Measurements from ENCODE around the gene SLCO3A1.

Gene SLCO3A1

GRCh38 chr15:92124657-92125010 is 271.1 kb downstream of the SLCO3A1 start:
- Histone ChIP-seq H4K12ac (ENCODE audit: low read depth, low read length) (no peak overlapping the region), H3K9me3 (ENCODE audit: insufficient read depth, low read depth, low read length) (peaks cover 7% of the 10 kb centered on the region), H3K79me1 (ENCODE audit: low read length) (no peaks in the 10 kb centered on the region), H3K4ac (ENCODE audit: low read depth, low read length) (no peak overlapping the region), H3K4me1 (ENCODE audit: control insufficient read depth in 1 of 2, insufficient read depth in 2 of 2, low read length in 2 of 2) (peaks cover 5 to 11% of the 10 kb centered on the region in 2 experiments), H4K8ac (ENCODE audit: low read depth, low read length) (no peak overlapping the region), H3K18ac (ENCODE audit: low read length) (no peak overlapping the region), H3K4me2 (ENCODE audit: low read length) (no peak overlapping the region), H3K27me3 (ENCODE audit: insufficient read depth, low read length) (no peaks in the 10 kb centered on the region), H3K36me3 (ENCODE audit: control insufficient read depth in 1 of 2, insufficient read depth in 2 of 2, low read length in 2 of 2) (peaks cover 0 to 2% of the 10 kb centered on the region in 2 experiments), H2AK5ac (ENCODE audit: low read length) (no peak overlapping the region), H2AFZ (ENCODE audit: insufficient read depth, low read length, poor library complexity) (no peak overlapping the region), H3K27ac (ENCODE audit: low read depth, low read length) (no peak overlapping the region), H3K79me2 (ENCODE audit: control insufficient read depth, insufficient read depth, low read length, poor library complexity) (no peaks in the 10 kb centered on the region), H3K9ac (ENCODE audit: low read length) (no peak overlapping the region), H2BK5ac (ENCODE audit: low read depth, low read length, poor library complexity) (no peak overlapping the region), H3K23ac (ENCODE audit: low read length) (no peak overlapping the region), H3K14ac (ENCODE audit: low read length) (no peak overlapping the region), H3K4me3 (ENCODE audit: low read depth, low read length) (no peak overlapping the region), H4K91ac (ENCODE audit: low read depth, low read length) (no peak overlapping the region), H2BK12ac (ENCODE audit: low read length) (no peak overlapping the region), H2BK120ac (ENCODE audit: insufficient read depth, low read length, poor library complexity) (no peak overlapping the region)
- WGBS (ENCODE audit: extremely low coverage, insufficient coverage, insufficient read length), result no CpG with 5 or more reads among the region's 3 CpGs
- DNase-seq, result no peak

GRCh38 chr15:92128788-92129187 is 275.3 kb downstream of the SLCO3A1 start:
- H3K9ac ChIP-seq (ENCODE audit: low read length), result no peak overlapping the region
- no peak overlapping the region for H4K8ac ChIP-seq (ENCODE audit: low read depth, low read length)
- no peak overlapping the region for H4K12ac ChIP-seq (ENCODE audit: low read depth, low read length)
- no peak overlapping the region for H3K14ac ChIP-seq (ENCODE audit: low read length)
- H3K27me3 ChIP-seq (ENCODE audit: insufficient read depth, low read length), result no peaks in the 10 kb centered on the region
- no peaks in the 10 kb centered on the region for H3K79me2 ChIP-seq (ENCODE audit: control insufficient read depth, insufficient read depth, low read length, poor library complexity)
- H3K79me1 ChIP-seq (ENCODE audit: low read length), result no peaks in the 10 kb centered on the region
- no peaks in the 10 kb centered on the region for H3K9me3 ChIP-seq (ENCODE audit: insufficient read depth, low read depth, low read length)
- no peak overlapping the region for H3K23ac ChIP-seq (ENCODE audit: low read length)
- H3K4me3 ChIP-seq (ENCODE audit: low read depth, low read length), result no peak overlapping the region
- no peak for DNase-seq
- H3K4ac ChIP-seq (ENCODE audit: low read depth, low read length), result no peak overlapping the region
- peaks cover 2 to 10% of the 10 kb centered on the region in 2 experiments for H3K4me1 ChIP-seq (ENCODE audit: control insufficient read depth in 1 of 2, insufficient read depth in 2 of 2, low read length in 2 of 2)
- no peak overlapping the region for H4K91ac ChIP-seq (ENCODE audit: low read depth, low read length)
- H2BK120ac ChIP-seq (ENCODE audit: insufficient read depth, low read length, poor library complexity), result no peak overlapping the region
- WGBS (ENCODE audit: extremely low coverage, insufficient coverage, insufficient read length), result no CpG with 5 or more reads among the region's 5 CpGs
- no peaks in the 10 kb centered on the region for H3K36me3 ChIP-seq (ENCODE audit: control insufficient read depth in 1 of 2, insufficient read depth in 2 of 2, low read length in 2 of 2)
- H2AFZ ChIP-seq (ENCODE audit: insufficient read depth, low read length, poor library complexity), result no peak overlapping the region
- no peak overlapping the region for H2BK5ac ChIP-seq (ENCODE audit: low read depth, low read length, poor library complexity)
- H3K18ac ChIP-seq (ENCODE audit: low read length), result no peak overlapping the region
- H3K27ac ChIP-seq (ENCODE audit: low read depth, low read length), result no peak overlapping the region
- H2AK5ac ChIP-seq (ENCODE audit: low read length), result no peak overlapping the region
- no peak overlapping the region for H2BK12ac ChIP-seq (ENCODE audit: low read length)
- no peak overlapping the region for H3K4me2 ChIP-seq (ENCODE audit: low read length)

- Histone ChIP-seq H3K79me2 (ENCODE audit: control insufficient read depth, insufficient read depth, low read length, poor library complexity) (no peaks in the 10 kb centered on the region), H3K4me1 (ENCODE audit: control insufficient read depth in 1 of 2, insufficient read depth in 2 of 2, low read length in 2 of 2) (peaks cover 4 to 10% of the 10 kb centered on the region in 2 experiments), H3K4ac (ENCODE audit: low read depth, low read length) (no peak overlapping the region), H4K12ac (ENCODE audit: low read depth, low read length) (no peak overlapping the region), H2AK5ac (ENCODE audit: low read length) (no peak overlapping the region), H3K9me3 (ENCODE audit: insufficient read depth, low read depth, low read length) (no peaks in the 10 kb centered on the region), H3K4me2 (ENCODE audit: low read length) (no peak overlapping the region), H2BK120ac (ENCODE audit: insufficient read depth, low read length, poor library complexity) (no peak overlapping the region), H4K8ac (ENCODE audit: low read depth, low read length) (no peak overlapping the region), H2AFZ (ENCODE audit: insufficient read depth, low read length, poor library complexity) (no peak overlapping the region), H3K79me1 (ENCODE audit: low read length) (no peaks in the 10 kb centered on the region), H3K18ac (ENCODE audit: low read length) (no peak overlapping the region), H4K91ac (ENCODE audit: low read depth, low read length) (no peak overlapping the region), H3K27me3 (ENCODE audit: insufficient read depth, low read length) (no peaks in the 10 kb centered on the region), H3K23ac (ENCODE audit: low read length) (no peak overlapping the region), H2BK12ac (ENCODE audit: low read length) (no peak overlapping the region), H3K36me3 (ENCODE audit: control insufficient read depth in 1 of 2, insufficient read depth in 2 of 2, low read length in 2 of 2) (no peaks in the 10 kb centered on the region), H2BK5ac (ENCODE audit: low read depth, low read length, poor library complexity) (no peak overlapping the region), H3K14ac (ENCODE audit: low read length) (no peak overlapping the region), H3K27ac (ENCODE audit: low read depth, low read length) (no peak overlapping the region), H3K4me3 (ENCODE audit: low read depth, low read length) (no peak overlapping the region), H3K9ac (ENCODE audit: low read length) (no peak overlapping the region)
- no peak for DNase-seq
- no CpG with 5 or more reads among the region's 2 CpGs for WGBS (ENCODE audit: extremely low coverage, insufficient coverage, insufficient read length)
Observed at GRCh38 chr15:92130244-92130643, 276.7 kb downstream of the SLCO3A1 start.

GRCh38 chr15:92130906-92131305 is 277.4 kb downstream of the SLCO3A1 start:
- no peak overlapping the region for H3K23ac ChIP-seq (ENCODE audit: low read length)
- H2BK12ac ChIP-seq (ENCODE audit: low read length), result no peak overlapping the region
- H3K27me3 ChIP-seq (ENCODE audit: insufficient read depth, low read length), result no peaks in the 10 kb centered on the region
- no peak overlapping the region for H3K27ac ChIP-seq (ENCODE audit: low read depth, low read length)
- no peak overlapping the region for H3K18ac ChIP-seq (ENCODE audit: low read length)
- no peaks in the 10 kb centered on the region for H3K79me1 ChIP-seq (ENCODE audit: low read length)
- no peak overlapping the region for H3K4me3 ChIP-seq (ENCODE audit: low read depth, low read length)
- no peak overlapping the region for H3K14ac ChIP-seq (ENCODE audit: low read length)
- H2BK5ac ChIP-seq (ENCODE audit: low read depth, low read length, poor library complexity), result no peak overlapping the region
- H3K9me3 ChIP-seq (ENCODE audit: insufficient read depth, low read depth, low read length), result no peaks in the 10 kb centered on the region
- no peaks in the 10 kb centered on the region for H3K36me3 ChIP-seq (ENCODE audit: control insufficient read depth in 1 of 2, insufficient read depth in 2 of 2, low read length in 2 of 2)
- no peak overlapping the region for H4K8ac ChIP-seq (ENCODE audit: low read depth, low read length)
- no peak overlapping the region for H2BK120ac ChIP-seq (ENCODE audit: insufficient read depth, low read length, poor library complexity)
- no peak overlapping the region for H3K4me2 ChIP-seq (ENCODE audit: low read length)
- no peak overlapping the region for H4K91ac ChIP-seq (ENCODE audit: low read depth, low read length)
- DNase-seq, result no peak
- H2AFZ ChIP-seq (ENCODE audit: insufficient read depth, low read length, poor library complexity), result no peak overlapping the region
- H3K79me2 ChIP-seq (ENCODE audit: control insufficient read depth, insufficient read depth, low read length, poor library complexity), result no peaks in the 10 kb centered on the region
- H3K4ac ChIP-seq (ENCODE audit: low read depth, low read length), result no peak overlapping the region
- no CpG with 5 or more reads among the region's 3 CpGs for WGBS (ENCODE audit: extremely low coverage, insufficient coverage, insufficient read length)
- H3K4me1 ChIP-seq (ENCODE audit: control insufficient read depth in 1 of 2, insufficient read depth in 2 of 2, low read length in 2 of 2), result peaks cover 4 to 10% of the 10 kb centered on the region in 2 experiments
- no peak overlapping the region for H2AK5ac ChIP-seq (ENCODE audit: low read length)
- H3K9ac ChIP-seq (ENCODE audit: low read length), result no peak overlapping the region
- H4K12ac ChIP-seq (ENCODE audit: low read depth, low read length), result no peak overlapping the region
